NCI-H2107 treated with DMSO at 0.1 percent for 48 hours (cell line): Measurements from ENCODE around the gene RAB44.
A peak's percentile ranks its signal among the peaks of the same experiment; 100 is the strongest.

Experiments
- DNase-seq: peaks from one replicate; lab custom pipeline; 2025; ENCODE audit not compliant: unreplicated experiment; lab: John Stamatoyannopoulos, UW

RAB44 gene

GRCh38 chr6:36685926-36686667 lies 11.5 kb upstream of the RAB44 start:
- no peak for DNase-seq

GRCh38 chr6:36686668-36687513 lies 10.7 kb upstream of the RAB44 start:
- no peak for DNase-seq

- no peak for DNase-seq
Observed at GRCh38 chr6:36688063-36688738, 9.4 kb upstream of the RAB44 start.

GRCh38 chr6:36688739-36689075 lies 8.9 kb upstream of the RAB44 start:
- DNase-seq = no peak

- no peak for DNase-seq
Observed at GRCh38 chr6:36691011-36691410, 6.6 kb upstream of the RAB44 start.

- no peak for DNase-seq
Observed at GRCh38 chr6:36691612-36692011, 6.0 kb upstream of the RAB44 start.

GRCh38 chr6:36692220-36692619 lies 5.4 kb upstream of the RAB44 start:
- no peak for DNase-seq

- no peak for DNase-seq
Observed at GRCh38 chr6:36692861-36693702, 4.5 kb upstream of the RAB44 start.

- DNase-seq = no peak
Observed at GRCh38 chr6:36694616-36695015, 3.0 kb upstream of the RAB44 start.

- DNase-seq = no peak
Observed at GRCh38 chr6:36695414-36695813, 2.2 kb upstream of the RAB44 start.

- DNase-seq = no peak
Observed at GRCh38 chr6:36698196-36698595, 570 bp downstream of the RAB44 start.

GRCh38 chr6:36698871-36699271 lies 1.2 kb downstream of the RAB44 start:
- no peak for DNase-seq

GRCh38 chr6:36699348-36699747 lies 1.7 kb downstream of the RAB44 start:
- DNase-seq = no peak

GRCh38 chr6:36700071-36700812 lies 2.6 kb downstream of the RAB44 start:
- DNase-seq = no peak

- no peak for DNase-seq
Observed at GRCh38 chr6:36700831-36701230, 3.2 kb downstream of the RAB44 start.

GRCh38 chr6:36701401-36701991 lies 3.9 kb downstream of the RAB44 start:
- DNase-seq = no peak

- DNase-seq = peak; percentile 12
Observed at GRCh38 chr6:36702656-36703055, 5.0 kb downstream of the RAB44 start.

- DNase-seq = no peak
Observed at GRCh38 chr6:36703081-36703606, 5.5 kb downstream of the RAB44 start.

- no peak for DNase-seq
Observed at GRCh38 chr6:36703982-36704381, 6.4 kb downstream of the RAB44 start.
